Activated T-helper 1 cell treated with Interleukin-2 at 50 U/mL for 16 hours (primary cell): ENCODE data around the gene PPP1R9B.

Experiments
- DNase-seq: peaks from one replicate; pipeline ENCODE4 v3.0.0-alpha.2; 2020; ENCODE audit warnings: low read depth

The PPP1R9B gene

GRCh38 chr17:50090971-50091917, 59.2 kb downstream of the PPP1R9B start:
- no peak for DNase-seq

- no peak for DNase-seq
Measured at GRCh38 chr17:50090071-50090470, 60.4 kb downstream of the PPP1R9B start.

GRCh38 chr17:50088952-50089825, 61.3 kb downstream of the PPP1R9B start:
- DNase-seq: no peak

GRCh38 chr17:50087912-50088405, 62.5 kb downstream of the PPP1R9B start:
- DNase-seq: no peak

- peak; percentile 59 for DNase-seq
Measured at GRCh38 chr17:50087246-50087911, 63.1 kb downstream of the PPP1R9B start.
